ENCODE results near the gene OSBP2. TPM values are rescaled to one million over a fixed set of nuclear protein-coding genes. Genes with fewer than 3 reads are reported as not detected.

OSBP2 gene
- total RNA-seq, 1 donor from 2014 or later = 2.4 TPM

- no peak for TF ChIP-seq CTCF (IDR thresholded peaks at IDR 0.05)
- H3K9me3 Mint-ChIP-seq (ENCODE audit: low read depth) = no peaks in the 10 kb centered on the region
- peak overlapping the region; percentile 50 for H3K27ac Mint-ChIP-seq (ENCODE audit: unreplicated experiment)
- H3K27me3 Mint-ChIP-seq (ENCODE audit: low read depth) = no peaks in the 10 kb centered on the region
- peaks cover 15% of the 10 kb centered on the region for H3K4me1 Mint-ChIP-seq (ENCODE audit: low read depth)
- no peak overlapping the region for H3K4me3 Mint-ChIP-seq (ENCODE audit: unreplicated experiment)
- no peak for DNase-seq (ENCODE audit: low spot score)
- no peaks in the 10 kb centered on the region for H3K36me3 Mint-ChIP-seq (ENCODE audit: low read depth)
Observed at GRCh38 chr22:30717952-30718351, 23.3 kb downstream of the OSBP2 start.

- Mint-ChIP-seq H3K27ac (ENCODE audit: unreplicated experiment) (no peak overlapping the region), H3K4me3 (ENCODE audit: unreplicated experiment) (no peak overlapping the region), H3K4me1 (ENCODE audit: low read depth) (peaks cover 15% of the 10 kb centered on the region), H3K27me3 (ENCODE audit: low read depth) (no peaks in the 10 kb centered on the region), H3K9me3 (ENCODE audit: low read depth) (no peaks in the 10 kb centered on the region), H3K36me3 (ENCODE audit: low read depth) (no peaks in the 10 kb centered on the region)
- TF ChIP-seq CTCF (IDR thresholded peaks at IDR 0.05) = no peak
- DNase-seq (ENCODE audit: low spot score) = no peak
Observed at GRCh38 chr22:30718491-30718890, 23.8 kb downstream of the OSBP2 start.

- Mint-ChIP-seq H3K27ac (ENCODE audit: unreplicated experiment) (no peak overlapping the region), H3K36me3 (ENCODE audit: low read depth) (no peaks in the 10 kb centered on the region), H3K9me3 (ENCODE audit: low read depth) (no peaks in the 10 kb centered on the region), H3K4me1 (ENCODE audit: low read depth) (peaks cover 15% of the 10 kb centered on the region), H3K4me3 (ENCODE audit: unreplicated experiment) (no peak overlapping the region), H3K27me3 (ENCODE audit: low read depth) (no peaks in the 10 kb centered on the region)
- DNase-seq (ENCODE audit: low spot score) = no peak
- TF ChIP-seq CTCF (IDR thresholded peaks at IDR 0.05) = no peak
Observed at GRCh38 chr22:30718938-30719337, 24.3 kb downstream of the OSBP2 start.

GRCh38 chr22:30720263-30720837 is 25.7 kb downstream of the OSBP2 start:
- H3K36me3 Mint-ChIP-seq (ENCODE audit: low read depth) = no peaks in the 10 kb centered on the region
- H3K27ac Mint-ChIP-seq (ENCODE audit: unreplicated experiment) = no peak overlapping the region

GRCh38 chr22:30721741-30722140 is 27.1 kb downstream of the OSBP2 start:
- peaks cover 13% of the 10 kb centered on the region for H3K4me1 Mint-ChIP-seq (ENCODE audit: low read depth)
- no peak overlapping the region for H3K27ac Mint-ChIP-seq (ENCODE audit: unreplicated experiment)
- DNase-seq (ENCODE audit: low spot score) = no peak
- no peak for TF ChIP-seq CTCF (IDR thresholded peaks at IDR 0.05)
- no peaks in the 10 kb centered on the region for H3K27me3 Mint-ChIP-seq (ENCODE audit: low read depth)
- H3K36me3 Mint-ChIP-seq (ENCODE audit: low read depth) = no peaks in the 10 kb centered on the region
- H3K4me3 Mint-ChIP-seq (ENCODE audit: unreplicated experiment) = no peak overlapping the region
- no peaks in the 10 kb centered on the region for H3K9me3 Mint-ChIP-seq (ENCODE audit: low read depth)

More at GRCh38 chr22:30720263-30720837, 25.7 kb downstream of the OSBP2 start:
- DNase-seq (ENCODE audit: low spot score) = no peak
- Mint-ChIP-seq H3K9me3 (ENCODE audit: low read depth) (no peaks in the 10 kb centered on the region), H3K4me3 (ENCODE audit: unreplicated experiment) (no peak overlapping the region), H3K27me3 (ENCODE audit: low read depth) (no peaks in the 10 kb centered on the region), H3K4me1 (ENCODE audit: low read depth) (peaks cover 15% of the 10 kb centered on the region)
- TF ChIP-seq CTCF (IDR thresholded peaks at IDR 0.05) = no peak
